ENCODE measurements around the gene ELFN2. TPM values are rescaled to one million over a fixed set of nuclear protein-coding genes. Genes with fewer than 3 reads are reported as not detected.

The ELFN2 gene
- total RNA-seq, 1 experiment from 2014 or later = 30.8 TPM

GRCh38 chr22:37357446-37358075 lies 69.7 kb downstream of the ELFN2 start:
- no peaks in the 10 kb centered on the region for H3K79me2 ChIP-seq (ENCODE audit: low read depth)
- no peak overlapping the region for H2AFZ ChIP-seq
- no peak overlapping the region for H3K4me3 ChIP-seq
- TF ChIP-seq EZH2 (IDR thresholded peaks at IDR 0.05; ENCODE audit: low read depth) = no peak
- TF ChIP-seq, protein P1, sequence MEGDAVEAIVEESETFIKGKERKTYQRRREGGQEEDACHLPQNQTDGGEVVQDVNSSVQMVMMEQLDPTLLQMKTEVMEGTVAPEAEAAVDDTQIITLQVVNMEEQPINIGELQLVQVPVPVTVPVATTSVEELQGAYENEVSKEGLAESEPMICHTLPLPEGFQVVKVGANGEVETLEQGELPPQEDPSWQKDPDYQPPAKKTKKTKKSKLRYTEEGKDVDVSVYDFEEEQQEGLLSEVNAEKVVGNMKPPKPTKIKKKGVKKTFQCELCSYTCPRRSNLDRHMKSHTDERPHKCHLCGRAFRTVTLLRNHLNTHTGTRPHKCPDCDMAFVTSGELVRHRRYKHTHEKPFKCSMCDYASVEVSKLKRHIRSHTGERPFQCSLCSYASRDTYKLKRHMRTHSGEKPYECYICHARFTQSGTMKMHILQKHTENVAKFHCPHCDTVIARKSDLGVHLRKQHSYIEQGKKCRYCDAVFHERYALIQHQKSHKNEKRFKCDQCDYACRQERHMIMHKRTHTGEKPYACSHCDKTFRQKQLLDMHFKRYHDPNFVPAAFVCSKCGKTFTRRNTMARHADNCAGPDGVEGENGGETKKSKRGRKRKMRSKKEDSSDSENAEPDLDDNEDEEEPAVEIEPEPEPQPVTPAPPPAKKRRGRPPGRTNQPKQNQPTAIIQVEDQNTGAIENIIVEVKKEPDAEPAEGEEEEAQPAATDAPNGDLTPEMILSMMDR (conservative IDR thresholded peaks at IDR 0.05) = no peak
- H3F3A ChIP-seq (ENCODE audit: insufficient read depth, low read depth) = peaks cover 32% of the 10 kb centered on the region
- BruUV-seq (replicated peaks) = no TSS peak
- no peaks in the 10 kb centered on the region for H3K36me3 ChIP-seq (ENCODE audit: low read depth)
- intact Hi-C loops (cut with micrococcal nuclease; ENCODE audit: unreplicated experiment) = no loop called here
- ChIA-PET CTCF (no interaction called here), POLR2A (ENCODE audit: unreplicated experiment) (no interaction called here)
- DNase-seq = no peak
- no peak overlapping the region for H3K27ac ChIP-seq
- H3K4me2 ChIP-seq = no peak overlapping the region
- H4K20me1 ChIP-seq (ENCODE audit: insufficient read depth) = no peaks in the 10 kb centered on the region
- no peaks in the 10 kb centered on the region for H3K27me3 ChIP-seq (ENCODE audit: insufficient read depth, low read depth)
- H3K9me2 ChIP-seq (ENCODE audit: insufficient read depth) = no peaks in the 10 kb centered on the region
- H3K9me3 ChIP-seq (ENCODE audit: insufficient read depth, low read depth) = no peaks in the 10 kb centered on the region
- peaks cover 39% of the 10 kb centered on the region for H3K4me1 ChIP-seq (replicated peaks; ENCODE audit: insufficient read depth)

DNA sequence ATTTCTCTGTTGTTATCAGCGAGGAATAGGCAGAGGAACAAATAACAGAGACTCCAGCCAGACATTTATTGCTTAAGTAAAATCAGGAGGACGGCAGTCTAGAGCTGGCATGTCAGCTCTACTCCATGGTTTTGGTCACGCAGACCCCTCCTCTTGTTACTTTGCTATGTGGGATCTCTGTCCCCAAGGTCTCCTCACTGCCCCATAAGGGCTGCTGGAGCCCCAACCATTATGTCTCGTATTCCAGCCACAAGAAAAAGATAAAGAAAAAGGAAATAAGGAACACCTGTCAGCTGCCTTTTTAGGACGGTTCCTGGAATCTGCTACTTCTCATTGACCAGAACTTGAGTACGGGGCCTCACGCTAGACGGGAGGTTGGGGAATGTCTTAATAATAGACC lies 70.4 kb downstream of the ELFN2 start:
- H3K4me2 ChIP-seq = no peak overlapping the region
- TF ChIP-seq, protein P1 (conservative IDR thresholded peaks at IDR 0.05) = no peak
- TF ChIP-seq EZH2 (IDR thresholded peaks at IDR 0.05; ENCODE audit: low read depth) = no peak

GRCh38 chr22:37355174-37355573 lies 72.1 kb downstream of the ELFN2 start:
- Histone ChIP-seq H3K79me2 (ENCODE audit: low read depth) (no peaks in the 10 kb centered on the region), H3K27ac (peak overlapping the region; percentile 90), H3K27me3 (ENCODE audit: insufficient read depth, low read depth) (no peaks in the 10 kb centered on the region), H2AFZ (no peak overlapping the region), H4K20me1 (ENCODE audit: insufficient read depth) (no peaks in the 10 kb centered on the region), H3K4me3 (no peak overlapping the region), H3K9me3 (ENCODE audit: insufficient read depth, low read depth) (no peaks in the 10 kb centered on the region), H3F3A (ENCODE audit: insufficient read depth, low read depth) (peaks cover 33% of the 10 kb centered on the region), H3K4me1 (replicated peaks; ENCODE audit: insufficient read depth) (peaks cover 57% of the 10 kb centered on the region), H3K4me2 (peak overlapping the region; percentile 60), H3K9me2 (ENCODE audit: insufficient read depth) (no peaks in the 10 kb centered on the region), H3K36me3 (ENCODE audit: low read depth) (no peaks in the 10 kb centered on the region)
- no peak for DNase-seq
- POLR2A ChIA-PET (ENCODE audit: unreplicated experiment) = no interaction called here
- no TSS peak for BruUV-seq (replicated peaks)
- no peak for TF ChIP-seq EZH2 (IDR thresholded peaks at IDR 0.05; ENCODE audit: low read depth)
- TF ChIP-seq, protein P1 (conservative IDR thresholded peaks at IDR 0.05) = no peak
- CTCF ChIA-PET = no interaction called here
- intact Hi-C loops (cut with micrococcal nuclease; ENCODE audit: unreplicated experiment) = loop anchor here (2.0 kb wide), 1 partner anchor 26 kb away; no protein-coding TSS in a partner anchor

More for the DNA sequence above, 70.4 kb downstream of the ELFN2 start:
- H3K9me2 ChIP-seq (ENCODE audit: insufficient read depth) = no peaks in the 10 kb centered on the region
- DNase-seq = no peak
- CTCF ChIA-PET = no interaction called here
- no peaks in the 10 kb centered on the region for H3K9me3 ChIP-seq (ENCODE audit: insufficient read depth, low read depth)
- intact Hi-C loops (cut with micrococcal nuclease; ENCODE audit: unreplicated experiment) = no loop called here
- H3K4me3 ChIP-seq = no peak overlapping the region
- H4K20me1 ChIP-seq (ENCODE audit: insufficient read depth) = no peaks in the 10 kb centered on the region
- H3F3A ChIP-seq (ENCODE audit: insufficient read depth, low read depth) = peaks cover 33% of the 10 kb centered on the region
- POLR2A ChIA-PET (ENCODE audit: unreplicated experiment) = no interaction called here
- no TSS peak for BruUV-seq (replicated peaks)
- no peaks in the 10 kb centered on the region for H3K36me3 ChIP-seq (ENCODE audit: low read depth)
- no peak overlapping the region for H3K27ac ChIP-seq
- H2AFZ ChIP-seq = no peak overlapping the region
- H3K79me2 ChIP-seq (ENCODE audit: low read depth) = no peaks in the 10 kb centered on the region
- H3K27me3 ChIP-seq (ENCODE audit: insufficient read depth, low read depth) = no peaks in the 10 kb centered on the region
- H3K4me1 ChIP-seq (replicated peaks; ENCODE audit: insufficient read depth) = peaks cover 44% of the 10 kb centered on the region
